Stimulated activated CD8-positive, alpha-beta memory T cell treated with anti-CD3 and anti-CD28 coated beads, Interleukin-2, amount 100 ng/mL, for 48 hours (primary cell): ENCODE results near the gene GRHL1.
"Not testable (repeated sequence)": the region's sequence is repeated elsewhere in the genome, so short reads cannot be mapped to it uniquely, and the experiment has no call there.

Experiments used
- DNase-seq, 2 donors: peaks; one replicate each; pipeline ENCODE4 v3.0.0-alpha.2; 2020; ENCODE audit warnings: low read depth in 2 of 2

The GRHL1 gene

DNA sequence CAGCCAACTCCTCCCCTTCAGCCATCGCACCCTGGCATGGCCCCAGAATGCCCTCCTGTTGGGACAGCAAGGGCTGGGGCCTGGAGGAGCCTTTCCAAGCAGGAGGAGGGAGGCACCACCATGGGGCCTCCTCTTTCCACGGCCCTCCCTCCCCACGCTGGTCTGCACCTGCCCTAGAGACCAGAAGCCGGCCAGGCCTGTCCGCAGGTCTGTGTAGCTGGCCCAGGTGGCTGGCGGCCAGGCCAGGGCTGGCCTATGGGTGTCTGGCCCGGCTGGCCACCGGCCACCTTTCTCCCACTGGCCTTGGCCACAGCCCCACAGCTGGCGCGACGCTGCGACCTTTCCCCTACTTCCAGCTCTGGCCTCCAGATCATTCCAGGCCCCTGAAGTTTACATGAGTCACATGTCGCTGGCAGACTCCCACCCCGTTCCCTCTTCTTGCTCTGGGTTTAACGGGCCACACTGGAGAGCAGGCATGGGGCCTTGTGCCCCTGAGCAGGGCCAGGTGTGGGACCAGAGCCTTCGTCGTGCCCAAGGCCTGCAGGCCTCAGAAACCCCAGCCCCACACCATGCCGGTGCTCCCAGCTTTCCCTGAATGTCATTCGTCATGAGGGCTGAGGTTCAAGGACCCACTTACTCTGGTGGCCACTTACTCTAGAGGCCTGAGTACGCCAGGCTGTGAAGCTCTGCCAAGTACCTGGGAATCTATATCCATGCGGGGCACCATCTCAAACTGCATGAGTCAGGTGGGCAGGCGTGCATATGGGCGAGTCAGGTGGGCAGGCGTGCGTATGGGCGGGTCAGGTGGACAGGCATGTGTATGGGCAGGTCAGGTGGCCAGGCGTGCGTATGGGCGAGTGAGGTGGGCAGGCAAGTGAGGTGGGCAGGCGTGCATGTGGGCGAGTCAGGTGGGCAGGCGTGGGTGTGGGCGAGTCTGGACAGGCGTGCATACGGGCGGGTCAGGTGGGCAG, 58.6 kb downstream of the GRHL1 start:
- DNase-seq, result no peak

DNA sequence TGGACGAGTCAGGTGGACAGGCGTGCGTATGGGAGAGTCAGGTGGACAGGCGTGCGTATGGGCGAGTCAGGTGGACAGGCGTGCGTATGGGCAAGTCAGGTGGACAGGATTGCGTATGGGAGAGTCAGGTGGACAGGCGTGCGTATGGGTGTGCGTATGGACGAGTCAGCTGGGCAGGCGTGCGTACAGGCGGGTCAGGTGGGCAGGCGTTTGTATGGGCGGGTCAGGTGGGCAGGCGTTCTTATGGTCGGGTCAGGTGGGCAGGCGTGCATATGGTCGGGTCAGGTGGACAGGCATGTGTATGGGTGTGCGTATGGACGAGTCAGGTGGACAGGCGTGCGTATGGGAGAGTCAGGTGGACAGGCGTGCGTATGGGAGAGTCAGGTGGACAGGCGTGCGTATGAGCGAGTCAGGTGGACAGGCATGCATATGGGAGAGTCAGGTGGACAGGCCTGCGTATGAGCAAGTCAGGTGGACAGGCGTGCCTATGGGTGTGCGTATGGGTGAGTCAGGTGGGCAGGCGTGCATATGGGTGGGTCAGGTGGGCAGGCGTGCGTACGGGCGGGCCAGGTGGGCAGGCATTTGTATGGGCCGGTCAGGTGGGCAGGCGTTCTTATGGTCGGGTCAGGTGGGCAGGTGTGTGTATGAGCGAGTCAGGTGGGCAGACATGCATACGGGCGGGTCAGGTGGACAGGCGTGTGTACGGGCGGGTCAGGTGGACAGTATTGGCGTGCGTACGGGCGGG, 59.5 kb downstream of the GRHL1 start:
- not testable (repeated sequence) for DNase-seq

DNA sequence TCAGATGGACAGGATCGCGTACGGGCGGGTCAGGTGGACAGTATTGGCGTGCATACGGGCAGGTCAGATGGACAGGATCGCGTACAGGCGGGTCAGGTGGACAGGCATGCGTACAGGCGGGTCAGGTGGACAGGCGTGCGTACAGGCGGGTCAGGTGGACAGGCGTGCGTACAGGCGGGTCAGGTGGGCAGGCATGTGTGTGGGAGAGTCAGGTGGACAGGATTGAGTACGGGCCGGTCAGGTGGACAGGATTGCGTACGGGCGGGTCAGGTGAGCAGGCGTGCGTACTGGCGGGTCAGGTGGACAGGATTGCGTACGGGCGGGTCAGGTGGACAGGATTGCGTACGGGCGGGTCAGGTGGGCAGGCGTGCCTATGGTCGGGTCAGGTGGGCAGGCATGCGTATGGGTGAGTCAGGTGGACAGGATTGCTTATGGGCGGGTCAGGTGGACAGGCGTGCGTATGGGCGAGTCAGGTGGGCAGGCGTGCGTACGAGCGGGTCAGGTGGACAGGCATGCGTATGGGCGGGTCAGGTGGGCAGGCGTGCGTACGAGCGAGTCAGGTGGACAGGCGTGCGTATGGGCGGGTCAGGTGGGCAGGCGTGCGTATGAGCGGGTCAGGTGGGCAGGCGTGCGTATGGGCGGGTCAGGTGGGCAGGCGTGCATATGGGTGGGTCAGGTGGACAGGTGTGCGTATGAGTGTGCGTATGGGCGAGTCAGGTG, 60.3 kb downstream of the GRHL1 start:
- not testable (repeated sequence) for DNase-seq

- not testable (repeated sequence) for DNase-seq
Observed at GRCh38 chr2:10012366-10012962, 61.0 kb downstream of the GRHL1 start.

DNA sequence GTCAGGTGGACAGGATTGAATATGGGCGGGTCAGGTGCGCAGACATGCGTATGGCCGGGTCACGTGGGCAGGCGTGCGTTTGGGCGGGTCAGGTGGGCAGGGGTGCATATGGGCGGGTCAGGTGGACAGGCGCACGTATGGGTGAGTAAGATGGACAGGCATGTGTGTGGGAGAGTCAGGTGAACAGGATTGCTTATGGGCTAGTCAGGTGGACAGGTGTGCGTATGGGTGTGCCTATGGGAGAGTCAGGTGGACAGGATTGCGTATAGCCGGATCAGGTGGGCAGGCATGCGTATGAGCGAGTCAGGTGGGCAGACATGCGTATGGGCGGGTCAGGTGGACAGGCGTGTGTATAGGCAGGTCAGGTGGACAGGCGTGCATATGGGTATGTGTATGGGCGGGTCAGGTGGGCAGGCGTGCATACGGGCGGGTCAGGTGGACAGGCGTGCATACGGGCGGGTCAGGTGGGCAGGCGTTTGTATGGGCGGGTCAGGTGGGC, 61.5 kb downstream of the GRHL1 start:
- no peak for DNase-seq

- not testable (repeated sequence) for DNase-seq
Observed at GRCh38 chr2:10013651-10014417, 62.3 kb downstream of the GRHL1 start.

GRCh38 chr2:10014418-10015190, 63.1 kb downstream of the GRHL1 start:
- no peak for DNase-seq

DNA sequence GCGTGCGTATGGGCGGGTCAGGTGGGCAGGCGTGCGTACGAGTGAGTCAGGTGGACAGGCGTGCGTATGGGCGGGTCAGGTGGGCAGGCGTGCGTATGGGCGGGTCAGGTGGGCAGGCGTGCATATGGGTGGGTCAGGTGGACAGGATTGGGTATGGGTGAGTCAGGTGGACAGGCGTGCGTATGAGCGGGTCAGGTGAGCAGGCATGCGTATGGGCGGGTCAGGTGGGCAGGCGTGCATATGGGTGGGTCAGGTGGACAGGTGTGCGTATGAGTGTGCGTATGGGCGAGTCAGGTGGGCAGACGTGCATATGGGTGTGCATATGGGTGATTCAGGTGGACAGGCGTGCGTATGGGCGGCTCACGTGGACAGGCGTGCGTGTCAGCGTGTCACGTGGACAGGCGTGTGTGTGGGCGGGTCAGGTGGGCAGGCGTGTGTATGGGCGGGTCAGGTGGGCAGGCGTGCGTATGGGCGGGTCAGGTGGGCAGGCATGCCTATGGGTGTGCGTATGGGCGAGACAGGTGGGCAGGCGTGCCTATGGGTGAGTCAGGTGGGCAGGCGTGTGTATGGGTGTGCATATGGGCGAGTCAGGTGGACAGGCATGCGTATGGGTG, 64.0 kb downstream of the GRHL1 start:
- DNase-seq, result not testable (repeated sequence)

- DNase-seq, result no peak
Observed at GRCh38 chr2:10016001-10016801, 64.7 kb downstream of the GRHL1 start.

DNA sequence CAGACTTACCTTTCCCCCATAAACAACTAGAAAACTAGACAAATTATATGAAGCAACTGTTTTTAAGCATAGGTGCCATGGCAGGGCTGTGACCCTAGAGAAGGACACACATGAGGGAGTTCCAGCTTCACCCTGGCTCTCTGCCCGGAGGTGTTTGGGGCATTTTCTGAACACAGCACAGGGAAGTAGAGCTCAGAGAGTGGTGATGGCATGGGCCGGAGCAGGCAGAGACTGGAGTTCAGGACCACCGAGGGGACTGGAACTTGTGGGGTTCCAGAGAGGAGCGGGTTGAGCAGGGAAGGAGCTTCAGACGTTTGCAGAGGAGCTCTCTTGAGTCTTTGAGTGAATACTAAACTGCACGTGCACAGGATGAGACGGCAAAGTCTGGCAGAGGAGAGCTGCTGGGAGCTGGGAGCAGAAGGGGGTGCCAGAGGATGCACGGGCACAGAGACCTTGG, 65.3 kb downstream of the GRHL1 start:
- DNase-seq, result no peak

GRCh38 chr2:10017313-10017941, 65.9 kb downstream of the GRHL1 start:
- no peak for DNase-seq

DNA sequence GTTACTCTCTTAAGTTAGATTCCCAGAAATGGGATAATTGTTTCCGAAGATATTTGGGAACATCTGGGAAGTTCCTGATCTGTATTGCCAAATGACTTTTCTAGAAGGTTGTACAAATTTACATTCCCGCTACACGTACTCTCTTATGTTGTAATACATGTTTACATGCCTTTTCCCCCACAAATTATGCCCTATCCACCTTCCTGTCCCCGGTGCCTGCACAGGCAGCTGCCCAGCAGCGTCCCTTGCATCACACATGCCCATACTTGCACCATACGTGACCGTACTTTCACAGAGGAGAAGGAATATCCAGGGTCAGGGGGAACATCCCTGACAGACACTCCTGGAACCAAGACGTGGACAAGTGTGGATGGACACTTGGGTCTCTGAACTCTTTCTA, 67.7 kb downstream of the GRHL1 start:
- no peak for DNase-seq

DNA sequence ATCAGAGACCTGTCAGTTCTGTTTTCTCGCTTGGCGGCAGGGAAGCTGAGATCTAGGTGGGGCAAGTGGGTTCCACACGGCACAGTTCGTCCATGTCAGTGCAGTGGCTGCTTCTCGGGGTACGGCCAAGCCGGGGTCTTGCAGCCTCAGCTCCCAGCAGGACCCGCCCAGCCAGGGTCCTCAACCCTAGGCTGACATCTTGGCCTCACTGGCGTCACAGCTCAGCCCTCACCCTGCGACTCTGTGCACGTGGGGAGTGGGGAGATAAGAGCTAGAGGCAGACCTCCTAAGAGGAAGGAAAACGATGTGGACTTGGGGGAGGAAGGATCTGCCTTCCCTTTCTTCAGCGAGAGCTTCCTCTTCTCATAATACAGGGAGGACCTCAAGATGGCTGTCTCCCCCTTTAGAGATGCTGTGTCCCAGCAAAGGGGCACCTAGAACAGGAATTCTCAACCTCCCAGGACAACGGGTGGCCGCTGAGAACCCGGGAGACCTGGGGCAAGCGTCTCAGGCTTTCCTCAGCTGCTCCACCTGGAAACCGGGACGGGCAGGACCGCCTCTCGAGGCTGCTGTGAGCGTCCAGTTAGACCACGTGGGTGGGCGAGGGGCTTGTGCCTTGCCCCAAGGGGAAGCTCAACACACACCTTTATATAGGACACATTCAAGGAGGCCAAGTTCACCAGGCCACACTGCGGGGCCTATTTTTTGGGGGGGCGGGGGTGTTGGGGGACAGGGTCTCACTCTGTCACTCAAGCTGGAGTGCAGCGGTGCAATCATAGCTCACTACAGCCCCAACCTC, 68.3 kb downstream of the GRHL1 start:
- DNase-seq, result no peak

GRCh38 chr2:10022041-10022421, 70.5 kb downstream of the GRHL1 start:
- no peak for DNase-seq

DNA sequence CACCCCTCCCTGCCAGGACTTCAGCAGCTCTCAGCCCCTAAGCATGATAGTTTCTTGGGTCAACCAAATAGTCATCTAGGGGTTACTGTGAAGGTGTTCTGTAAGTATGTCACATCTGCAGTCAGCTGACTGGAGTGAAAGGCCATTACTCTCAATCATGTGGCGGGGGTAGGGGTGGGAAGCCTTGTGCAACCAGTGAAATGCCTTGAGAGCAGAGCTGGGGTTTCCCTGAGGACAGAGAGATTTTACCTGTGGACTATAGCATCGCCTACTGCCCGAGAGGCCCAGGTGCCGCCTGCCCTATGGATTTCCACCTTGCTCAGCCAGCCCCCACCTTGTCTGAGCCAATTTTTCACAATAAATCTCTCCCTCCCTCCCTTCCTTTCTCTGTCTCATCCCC, 71.0 kb downstream of the GRHL1 start:
- no peak for DNase-seq

DNA sequence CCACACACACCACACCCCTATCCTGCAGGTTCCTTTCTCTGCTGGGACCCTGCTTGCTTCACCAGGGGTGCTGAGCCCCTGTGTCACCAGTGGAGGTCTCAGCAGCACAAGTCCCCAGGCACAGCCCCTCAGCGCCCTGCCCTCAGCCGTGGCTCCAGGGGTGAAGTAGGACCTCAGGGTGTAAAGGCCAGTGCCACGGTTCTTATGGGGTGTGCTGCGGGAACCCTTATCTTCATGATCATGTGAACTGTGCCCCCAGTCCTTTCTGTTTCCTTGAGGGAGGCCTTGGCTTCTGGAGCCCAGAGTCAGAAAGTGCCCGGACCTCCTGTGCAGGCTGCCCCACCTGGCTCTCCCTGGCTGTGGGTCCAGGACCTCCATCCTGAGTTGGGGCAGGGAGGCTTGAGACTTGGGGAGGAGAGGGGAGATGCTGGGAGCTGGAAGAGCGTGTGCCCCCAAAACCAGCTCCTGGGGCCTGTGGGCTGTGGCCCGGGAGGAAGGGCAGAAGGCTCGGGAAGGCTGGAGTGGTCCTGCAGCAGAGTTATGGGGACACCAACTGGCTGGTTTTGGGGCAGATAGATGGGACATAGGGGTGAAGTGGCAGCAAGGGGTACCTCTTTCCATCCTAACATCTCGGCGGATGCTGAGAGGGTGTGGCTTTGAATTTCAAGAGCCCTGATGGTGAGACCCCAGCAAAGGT, 71.6 kb downstream of the GRHL1 start:
- no peak for DNase-seq
